Suprapubic skin (tissue), 4 donors: ENCODE results near the gene RMI1. TPM values are rescaled to one million over a fixed set of nuclear protein-coding genes. Genes with fewer than 3 reads are reported as not detected.
A peak's percentile ranks its signal among the peaks of the same experiment; 100 is the strongest.

ENCODE experiments used
- DNase-seq, 2 donors: peaks; one replicate each; pipeline ENCODE4 v3.0.0-alpha.2; 2019; ENCODE audit warnings: low spot score in 2 of 2
- H3K27ac ChIP-seq: fragments of 200-600 bp; sonication (generic); one replicate; pipeline ENCODE4 v1.5.1; 2019
- H3K27me3 ChIP-seq: fragments of 200-600 bp; sonication (generic); one replicate; pipeline ENCODE4 v1.5.1; 2019
- H3K36me3 ChIP-seq: fragments of 200-600 bp; sonication (generic); one replicate; pipeline ENCODE4 v1.5.1; 2019
- H3K4me1 ChIP-seq: fragments of 200-600 bp; sonication (generic); one replicate; pipeline ENCODE4 v1.5.1; 2019
- H3K4me3 ChIP-seq: fragments of 200-600 bp; sonication (generic); one replicate; pipeline ENCODE4 v1.5.1; 2019; ENCODE audit warnings: mild to moderate bottlenecking
- H3K9me3 ChIP-seq: fragments of 200-600 bp; sonication (generic); one replicate; pipeline ENCODE4 v1.5.1; 2019
- CTCF ChIP-seq, 2 donors: fragments of 200-600 bp in 1 of 2; fragments of 450-650 bp in 1 of 2; sonication (generic) in 1 of 2; IDR thresholded peaks; one replicate each; pipeline ENCODE4 v1.5.1; 2016 to 2019; ENCODE audit warnings: antibody characterized with exemption in 2 of 2, mild to moderate bottlenecking in 1 of 2, moderate library complexity in 1 of 2
- EP300 ChIP-seq: sonication (generic); formaldehyde crosslinking; IDR thresholded peaks from one replicate; pipeline ENCODE4 v1.6.1; 2017; ENCODE audit warnings: antibody characterized with exemption
- POLR2A ChIP-seq, 2 donors: fragments of 450-650 bp; IDR thresholded peaks; one replicate each; pipeline ENCODE4 v1.6.1; 2017; ENCODE audit warnings: antibody characterized with exemption in 2 of 2, mild to moderate bottlenecking in 2 of 2, moderate library complexity in 2 of 2
- POLR2AphosphoS5 ChIP-seq, 3 donors: sonication (generic); formaldehyde crosslinking; IDR thresholded peaks; one replicate each; pipeline ENCODE4 v1.6.1; 2017; ENCODE audit warnings: antibody characterized with exemption in 3 of 3
- WGBS: methylation state at CpG from one replicate; pipeline ENCODE4 v1.1.5; 2018; 5-methylcytosine and 5-hydroxymethylcytosine counted together
- total RNA-seq, 4 donors: library from RNA; depleted of rRNA; stranded (reverse); fragments of >200 nt; gene quantifications; one replicate each; pipeline ENCODE4 v1.1.0, GENCODE V29; 2016

RMI1 gene
- total RNA-seq, result 1 to 10 TPM; 4.0 to 8.7 (median 4.3) TPM

DNA sequence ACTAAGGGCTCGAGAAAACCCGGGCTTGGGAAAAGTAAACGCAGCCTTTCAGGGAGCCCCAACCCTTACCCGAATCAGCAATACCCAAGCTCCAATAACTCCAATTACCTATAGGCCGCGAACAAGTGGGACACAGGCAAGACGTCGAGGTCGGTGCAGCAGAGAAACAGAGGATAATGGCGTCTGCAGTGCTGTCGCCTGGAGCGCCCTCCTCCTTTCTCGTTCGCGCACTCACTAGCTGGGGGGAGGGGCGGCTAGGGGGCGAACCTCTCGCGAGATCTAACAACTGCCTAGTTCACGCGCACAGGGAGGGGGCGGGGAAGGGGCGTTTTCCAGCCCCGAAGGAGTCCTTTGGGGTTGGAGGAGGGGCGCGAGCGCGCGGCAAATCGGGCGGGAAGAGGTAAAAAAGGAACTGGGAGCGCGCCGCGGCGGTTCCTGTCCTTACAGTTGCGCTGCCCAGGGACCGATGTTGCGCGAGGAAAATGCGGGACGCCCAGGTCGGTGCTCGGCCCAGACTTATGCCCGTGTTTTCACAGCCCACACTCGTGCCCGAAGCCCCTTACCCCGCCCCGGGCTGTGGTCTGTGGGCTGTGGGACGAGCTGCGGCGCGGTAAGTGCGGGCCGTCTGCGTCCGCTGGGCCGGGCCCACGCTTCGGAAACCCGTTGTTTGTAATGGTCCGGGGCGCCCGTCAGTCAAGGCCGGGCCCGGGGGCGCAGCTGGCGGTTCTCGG, at the start of gene RMI1:
Gene RMI1, plus strand, starts transcription at position 411 of the 731 bp plus-strand sequence. CDS start 20,182 bp downstream, outside the sequence.
- Histone ChIP-seq H3K36me3 (peaks cover 14% of the 10 kb centered on the region), H3K27ac (peak within 1 kb of the TSS; percentile 100), H3K27me3 (no peaks in the 10 kb centered on the region), H3K9me3 (no peaks in the 10 kb centered on the region), H3K4me1 (peaks cover 33% of the 10 kb centered on the region), H3K4me3 (peak within 1 kb of the TSS; percentile 90)
- TF ChIP-seq CTCF (IDR thresholded peaks at IDR 0.05), result no peak
- TF ChIP-seq POLR2AphosphoS5 (IDR thresholded peaks at IDR 0.05), result peak; percentile 86 to 95 (median 94)
- TF ChIP-seq POLR2A (IDR thresholded peaks at IDR 0.05), result peak; percentile 58 to 97
- under 1% methylated on average over 37 of the region's 69 CpGs for WGBS
- peak; percentile 100 for DNase-seq

- 93% methylated on average over 5 of the region's 5 CpGs for WGBS
- no peak for DNase-seq
- Histone ChIP-seq H3K27ac (no peak overlapping the region), H3K4me3 (no peak overlapping the region), H3K9me3 (no peaks in the 10 kb centered on the region), H3K36me3 (no peaks in the 10 kb centered on the region), H3K27me3 (no peaks in the 10 kb centered on the region), H3K4me1 (peaks cover 14% of the 10 kb centered on the region)
- no peak for TF ChIP-seq POLR2A (IDR thresholded peaks at IDR 0.05)
- no peak for TF ChIP-seq POLR2AphosphoS5 (IDR thresholded peaks at IDR 0.05)
- TF ChIP-seq EP300, result no peak
- no peak for TF ChIP-seq CTCF (IDR thresholded peaks at IDR 0.05)
Observed at GRCh38 chr9:83930881-83931280, 49.7 kb upstream of the RMI1 start.

GRCh38 chr9:83932011-83932410, 48.6 kb upstream of the RMI1 start:
- Histone ChIP-seq H3K4me3 (no peak overlapping the region), H3K27ac (no peak overlapping the region), H3K27me3 (no peaks in the 10 kb centered on the region), H3K36me3 (no peaks in the 10 kb centered on the region), H3K4me1 (peaks cover 14% of the 10 kb centered on the region), H3K9me3 (no peaks in the 10 kb centered on the region)
- no peak for TF ChIP-seq EP300
- TF ChIP-seq CTCF (IDR thresholded peaks at IDR 0.05), result no peak
- no peak for TF ChIP-seq POLR2AphosphoS5 (IDR thresholded peaks at IDR 0.05)
- no peak for TF ChIP-seq POLR2A (IDR thresholded peaks at IDR 0.05)
- 73% methylated on average over 2 of the region's 2 CpGs for WGBS
- DNase-seq, result no peak

DNA sequence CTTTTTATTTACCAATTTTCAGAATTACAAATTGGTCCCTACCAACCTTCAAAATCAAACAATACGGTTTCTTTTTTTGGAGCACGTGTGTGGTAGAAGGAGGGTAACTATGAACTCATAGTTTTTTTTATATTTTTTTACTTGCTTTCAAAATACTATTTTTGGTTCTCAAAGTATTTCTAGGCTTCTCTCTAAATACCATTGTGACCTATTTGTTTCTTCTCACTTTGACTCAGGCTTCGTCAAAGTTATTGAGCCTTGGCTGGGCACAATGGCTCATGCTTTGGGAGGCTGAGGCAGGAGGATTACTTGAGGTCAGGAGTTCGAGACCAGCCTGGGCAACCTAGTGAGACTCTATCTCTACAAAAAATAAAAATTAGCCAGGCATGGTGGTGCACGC, 47.8 kb upstream of the RMI1 start:
- WGBS, result 93% methylated on average over 5 of the region's 5 CpGs
- H3K27me3 ChIP-seq, result no peaks in the 10 kb centered on the region
- peaks cover 14% of the 10 kb centered on the region for H3K4me1 ChIP-seq
- no peak for TF ChIP-seq CTCF (IDR thresholded peaks at IDR 0.05)
- TF ChIP-seq POLR2A (IDR thresholded peaks at IDR 0.05), result no peak
- no peak for TF ChIP-seq EP300
- TF ChIP-seq POLR2AphosphoS5 (IDR thresholded peaks at IDR 0.05), result no peak
- H3K36me3 ChIP-seq, result no peaks in the 10 kb centered on the region
- no peak overlapping the region for H3K27ac ChIP-seq
- no peak for DNase-seq
- no peak overlapping the region for H3K4me3 ChIP-seq
- H3K9me3 ChIP-seq, result no peaks in the 10 kb centered on the region

- no peak for DNase-seq
- TF ChIP-seq POLR2A (IDR thresholded peaks at IDR 0.05) (no peak), CTCF (IDR thresholded peaks at IDR 0.05) (no peak), POLR2AphosphoS5 (IDR thresholded peaks at IDR 0.05) (no peak)
- Histone ChIP-seq H3K9me3 (no peaks in the 10 kb centered on the region), H3K4me3 (no peak overlapping the region), H3K27me3 (no peaks in the 10 kb centered on the region), H3K27ac (no peak overlapping the region), H3K4me1 (peaks cover 14% of the 10 kb centered on the region), H3K36me3 (peaks cover 3% of the 10 kb centered on the region)
- WGBS, result 71% methylated on average over 3 of the region's 3 CpGs
Observed at GRCh38 chr9:83933790-83934189, 46.8 kb upstream of the RMI1 start.
